GM21367 (cell line): Measurements from ENCODE around the gene MIA2.
A peak's percentile ranks its signal among the peaks of the same experiment; 100 is the strongest.
"Not testable (repeated sequence)": the region's sequence is repeated elsewhere in the genome, so short reads cannot be mapped to it uniquely, and the experiment has no call there.

Experiments
- ATAC-seq: cut with Tn5 transposase; IDR thresholded peaks from one replicate; pipeline ENCODE4 v1.9.1; 2021; ENCODE audit not compliant: unreplicated experiment

The MIA2 gene

DNA sequence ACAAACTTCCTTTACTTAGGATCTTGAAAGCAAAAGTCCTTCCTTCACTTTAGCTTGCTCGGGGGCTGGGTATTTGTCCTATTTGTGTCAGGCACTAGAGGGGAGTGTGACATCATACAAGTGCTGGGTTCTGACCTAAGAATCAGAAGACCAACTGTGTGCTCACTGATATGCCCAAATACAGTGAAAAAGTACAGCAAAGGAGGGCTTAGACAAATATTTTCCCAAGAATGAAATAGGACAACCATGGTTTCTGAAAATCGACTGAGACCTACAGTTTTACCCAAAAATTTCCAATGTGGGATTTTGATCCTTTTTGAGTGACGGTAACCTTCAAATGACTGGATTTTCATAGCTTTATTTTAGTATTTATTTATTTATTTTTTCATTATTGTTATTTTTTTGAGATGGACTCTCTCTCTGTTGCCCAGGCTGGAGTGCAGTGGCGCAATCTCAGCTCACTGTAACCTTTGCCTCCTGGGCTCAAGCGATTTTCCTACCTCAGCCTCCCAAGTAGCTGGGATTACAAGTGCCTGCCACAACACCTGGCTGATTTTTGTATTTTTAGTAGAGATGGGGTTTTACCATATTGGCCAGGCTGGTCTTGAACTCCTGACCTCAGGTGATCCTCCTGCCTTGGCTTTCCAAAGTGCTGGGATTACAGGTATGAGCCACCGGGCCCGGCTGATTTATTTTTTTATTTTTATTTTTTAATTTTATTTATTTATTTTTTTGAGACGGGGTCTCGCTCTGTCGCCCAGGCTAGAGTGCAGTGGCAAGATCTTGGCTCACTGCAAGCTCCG, 1.8 kb upstream of the MIA2 start:
- ATAC-seq: peak; percentile 76

DNA sequence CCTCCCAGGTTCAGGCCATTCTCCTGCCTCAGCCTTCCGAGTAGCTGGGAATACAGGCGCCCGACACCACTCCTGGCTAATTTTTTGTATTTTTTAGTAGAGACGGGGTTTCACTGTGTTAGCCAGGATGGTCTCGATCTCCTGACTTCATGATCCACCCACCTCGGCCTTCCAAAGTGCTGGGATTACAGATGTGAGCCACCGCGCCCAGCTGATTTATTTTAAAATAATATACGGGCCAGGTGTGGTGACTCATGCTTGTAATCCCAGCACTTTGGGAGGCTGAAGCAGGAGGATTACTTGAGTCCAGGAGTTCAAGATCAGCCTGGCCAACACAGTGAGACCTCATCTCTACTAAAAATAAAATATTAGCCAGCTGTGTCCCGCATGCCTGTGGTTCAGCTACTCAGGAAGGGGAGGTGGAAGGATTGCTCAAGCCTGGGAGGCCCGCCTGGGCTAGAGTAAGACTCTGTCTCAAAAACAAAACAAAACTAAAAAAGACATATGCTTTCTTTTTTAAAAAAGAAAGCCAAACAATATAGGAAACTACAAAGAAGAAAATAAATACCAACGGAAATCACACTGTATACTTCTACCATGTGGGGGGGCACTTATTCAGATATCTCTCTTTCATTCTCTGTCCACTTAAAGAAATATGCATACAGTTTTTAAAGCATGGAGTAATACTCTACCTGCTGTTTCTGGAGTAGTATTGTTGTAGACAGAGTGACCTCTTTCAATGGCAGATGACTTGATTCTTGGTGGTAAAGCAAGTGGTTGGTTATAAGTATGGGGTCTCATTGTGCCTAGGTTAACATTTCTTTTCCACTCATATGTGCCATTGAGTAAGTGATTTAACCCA, 930 bp upstream of the MIA2 start:
- no peak for ATAC-seq

DNA sequence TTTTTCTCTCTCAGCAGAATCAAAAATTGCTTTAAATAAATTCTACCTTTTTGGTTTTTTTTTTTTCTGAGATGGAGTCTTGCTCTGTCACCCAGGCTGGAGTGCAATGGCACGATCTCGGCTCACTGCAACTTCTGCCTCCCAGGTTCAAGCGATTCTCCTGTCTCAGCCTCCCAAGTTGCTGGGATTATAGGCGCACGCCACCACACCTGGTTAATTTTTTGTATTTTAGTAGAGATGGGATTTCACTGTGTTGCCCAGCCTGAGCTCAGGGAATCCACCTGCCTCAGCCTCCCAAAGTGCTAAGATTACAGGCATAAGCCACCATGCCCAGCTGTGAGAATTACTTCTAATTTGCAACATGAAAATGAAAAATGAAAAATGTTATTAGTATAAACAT, 1.3 kb downstream of the MIA2 start:
- not testable (repeated sequence) for ATAC-seq

DNA sequence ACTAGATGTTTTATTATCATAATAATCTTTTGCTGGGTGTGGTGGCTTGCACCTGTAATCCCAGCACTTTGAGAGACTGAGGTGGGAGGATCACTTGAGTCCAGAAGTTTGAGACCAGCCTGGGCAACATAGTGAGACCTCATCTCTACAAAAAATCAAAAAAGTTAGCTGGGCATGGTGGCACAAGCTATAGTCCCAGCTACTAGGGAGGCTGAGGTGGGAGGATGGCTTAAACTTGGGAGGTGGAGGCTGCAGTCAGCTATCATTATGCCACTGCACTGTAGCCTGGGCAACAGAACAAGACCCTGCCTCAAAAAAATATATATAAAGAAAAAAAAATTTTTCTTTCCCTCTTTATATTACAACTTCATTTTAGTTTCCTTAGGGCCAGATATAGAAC, 1.8 kb downstream of the MIA2 start:
- not testable (repeated sequence) for ATAC-seq

DNA sequence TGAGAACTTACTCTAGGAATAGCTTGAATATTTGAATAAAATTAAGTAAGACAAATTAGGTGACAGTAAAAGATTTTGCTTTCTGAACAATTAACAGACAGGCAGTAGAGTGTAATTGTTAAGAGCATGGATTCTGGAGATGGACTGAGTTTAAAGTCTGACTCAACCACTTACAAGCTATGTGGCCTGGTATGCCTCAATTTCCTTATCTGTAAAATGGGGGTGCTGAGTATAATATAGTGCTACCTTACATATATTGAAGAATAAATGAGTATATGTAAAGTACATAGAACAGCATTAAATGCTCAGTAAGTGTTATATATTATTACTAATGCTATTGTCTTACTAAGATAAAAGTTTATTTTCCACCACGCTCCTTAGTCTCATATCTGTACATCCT, 7.1 kb downstream of the MIA2 start:
- no peak for ATAC-seq

DNA sequence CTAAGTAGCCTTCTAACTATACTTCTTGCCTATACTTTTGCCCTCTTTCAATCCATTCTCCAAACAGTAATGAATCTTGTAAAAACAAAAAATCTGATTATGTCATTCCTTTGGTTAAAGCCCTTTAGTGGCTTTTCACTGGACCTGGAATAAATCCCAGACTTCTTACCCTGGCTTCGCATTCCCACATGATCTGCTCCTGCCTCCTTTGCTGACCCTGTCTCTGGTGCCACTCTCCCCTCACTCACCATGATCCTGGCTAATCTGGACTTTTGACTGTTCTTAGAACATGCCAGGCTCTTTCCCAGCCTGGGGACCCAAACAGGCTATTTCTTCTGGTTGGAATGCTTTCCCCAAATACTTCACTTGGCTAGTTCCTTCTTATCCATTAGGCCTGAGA, 7.9 kb downstream of the MIA2 start:
- no peak for ATAC-seq

DNA sequence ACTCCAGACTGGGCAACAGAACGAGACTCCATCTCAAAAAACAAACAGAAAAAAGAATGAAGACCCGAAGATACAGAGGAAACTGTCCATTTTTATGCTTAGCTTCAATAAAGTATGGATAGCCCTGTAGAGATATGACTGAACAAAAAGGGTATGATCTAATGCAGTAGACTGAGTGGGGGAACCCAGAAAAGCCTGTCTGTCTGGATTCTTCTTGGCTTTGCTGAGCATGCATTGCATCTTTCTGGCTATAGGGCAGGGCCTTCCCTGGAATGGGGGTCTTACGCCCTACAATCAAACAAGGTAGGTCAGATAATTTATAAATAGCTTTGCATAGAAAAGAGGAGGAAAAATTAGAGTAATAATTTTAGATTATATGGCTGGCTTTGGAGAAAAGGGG, 10.1 kb downstream of the MIA2 start:
- no peak for ATAC-seq

DNA sequence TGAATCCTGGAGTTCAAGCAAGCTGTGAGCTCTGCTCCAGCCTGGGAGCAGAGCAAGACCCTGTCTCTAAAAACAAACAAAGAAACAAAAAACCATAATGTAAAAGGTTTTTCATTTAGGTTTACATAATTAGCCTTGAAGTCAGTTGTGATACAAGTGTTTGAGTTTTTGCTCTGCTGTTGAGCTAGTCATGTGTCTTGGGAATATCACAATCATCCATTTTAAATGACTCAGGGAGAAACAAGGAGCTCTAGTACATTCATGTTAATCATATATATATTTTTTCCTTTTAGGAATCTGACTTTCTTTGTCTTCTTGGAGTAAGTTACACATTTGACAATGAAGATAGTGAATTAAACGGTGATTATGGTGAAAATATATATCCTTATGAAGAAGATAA, 12.9 kb downstream of the MIA2 start:
- no peak for ATAC-seq

DNA sequence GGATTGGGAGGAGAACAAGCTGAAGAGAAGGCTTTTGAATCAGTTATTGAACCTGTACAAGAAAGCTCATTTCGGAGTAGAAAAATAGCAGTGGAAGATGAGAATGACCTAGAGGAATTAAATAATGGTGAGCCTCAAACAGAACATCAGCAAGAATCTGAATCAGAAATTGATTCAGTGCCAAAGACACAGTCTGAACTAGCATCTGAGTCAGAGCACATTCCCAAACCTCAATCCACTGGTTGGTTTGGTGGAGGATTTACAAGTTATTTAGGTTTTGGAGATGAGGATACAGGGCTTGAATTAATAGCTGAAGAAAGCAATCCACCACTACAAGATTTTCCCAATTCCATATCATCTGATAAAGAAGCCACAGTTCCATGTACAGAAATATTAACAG, 13.5 kb downstream of the MIA2 start:
- no peak for ATAC-seq

DNA sequence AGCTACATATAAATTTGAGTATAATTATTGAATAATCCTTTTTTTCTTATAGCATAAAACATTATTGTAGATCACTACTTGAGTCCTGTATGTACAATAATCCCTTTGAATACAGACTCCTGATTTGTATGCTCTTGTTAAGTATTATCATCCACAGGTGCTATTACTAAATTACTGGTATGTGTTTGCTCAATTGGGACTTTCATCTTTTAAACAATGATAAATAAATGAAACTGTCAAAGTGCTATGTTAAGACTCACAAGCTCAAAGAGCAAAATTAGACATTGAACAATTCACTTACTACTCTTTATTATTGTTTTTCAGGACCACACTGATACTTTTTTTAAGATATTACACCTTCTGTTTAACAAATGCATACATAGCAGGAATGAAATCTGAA, 17.8 kb downstream of the MIA2 start:
- ATAC-seq: no peak

DNA sequence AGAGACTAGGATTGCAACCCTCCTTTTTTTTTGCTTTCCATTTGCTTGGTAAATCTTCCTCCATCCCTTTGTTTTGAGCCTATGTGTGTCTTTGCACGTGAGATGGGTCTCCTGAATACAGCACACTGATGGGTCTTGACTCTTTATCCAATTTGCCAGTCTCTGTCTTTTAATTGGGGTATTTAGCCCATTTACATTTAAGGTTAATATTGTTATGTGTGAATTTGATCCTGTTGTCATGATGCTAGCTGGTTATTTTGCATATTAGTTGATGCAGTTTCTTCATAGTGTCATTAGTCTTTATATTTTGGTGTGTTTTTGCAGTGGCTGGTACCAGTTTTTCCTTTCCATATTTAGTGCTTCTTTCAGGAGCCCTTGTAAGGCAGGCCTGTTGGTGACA, 23.7 kb downstream of the MIA2 start:
- ATAC-seq: not testable (repeated sequence)

DNA sequence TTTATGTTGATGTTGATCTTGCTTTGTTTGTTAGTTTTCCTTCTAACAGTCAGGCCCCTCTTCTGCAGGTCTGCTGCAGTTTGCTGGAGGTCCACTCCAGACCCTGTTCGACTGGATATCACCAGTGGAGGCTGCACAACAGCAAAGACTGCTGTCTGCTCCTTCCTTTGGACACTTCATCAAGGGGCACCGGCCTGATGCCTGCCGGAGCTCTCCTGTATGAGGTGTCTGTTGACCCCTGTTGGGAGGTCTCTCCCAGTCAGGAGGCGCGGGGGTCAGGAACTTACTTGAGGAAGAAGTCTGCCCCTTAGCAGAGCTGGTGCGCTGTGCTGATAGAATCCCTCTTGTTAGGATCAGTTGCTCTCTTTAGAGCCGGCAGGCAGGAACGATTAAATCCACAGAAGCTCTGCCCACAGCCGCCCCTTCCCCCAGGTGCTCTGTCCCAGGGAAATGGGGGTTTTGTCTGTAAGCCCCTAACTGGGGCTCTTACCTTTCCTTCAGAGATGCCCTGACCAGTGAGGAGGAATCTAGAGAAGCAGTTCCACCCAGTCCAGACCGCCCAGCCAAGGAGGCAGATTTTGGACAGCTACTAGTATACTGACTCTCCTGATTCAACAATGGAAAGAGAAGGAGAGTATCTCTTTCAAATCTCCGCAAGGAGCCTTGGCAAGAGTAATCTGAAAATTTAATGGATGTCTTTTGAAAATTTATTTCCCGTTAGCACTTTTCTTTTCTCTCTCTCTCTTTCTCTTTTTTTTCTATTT, 25.2 kb downstream of the MIA2 start:
- ATAC-seq: no peak

DNA sequence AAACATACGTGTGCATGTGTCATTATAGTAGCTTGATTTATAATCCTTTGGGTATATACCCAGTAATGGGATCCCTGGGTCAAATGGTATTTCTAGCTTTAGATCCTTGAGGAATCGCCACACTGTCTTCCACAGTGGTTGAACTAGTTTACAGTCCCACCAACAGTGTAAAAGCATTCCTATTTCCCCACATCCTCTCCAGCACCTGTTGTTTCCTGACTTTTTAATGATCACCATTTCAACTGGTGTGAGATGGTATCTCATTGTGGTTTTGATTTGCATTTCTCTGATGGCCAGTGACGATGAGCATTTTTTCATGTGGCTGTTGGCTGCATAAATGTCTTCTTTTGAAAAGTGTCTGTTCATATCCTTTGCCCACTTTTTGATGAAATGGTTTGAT, 26.4 kb downstream of the MIA2 start:
- ATAC-seq: not testable (repeated sequence)

DNA sequence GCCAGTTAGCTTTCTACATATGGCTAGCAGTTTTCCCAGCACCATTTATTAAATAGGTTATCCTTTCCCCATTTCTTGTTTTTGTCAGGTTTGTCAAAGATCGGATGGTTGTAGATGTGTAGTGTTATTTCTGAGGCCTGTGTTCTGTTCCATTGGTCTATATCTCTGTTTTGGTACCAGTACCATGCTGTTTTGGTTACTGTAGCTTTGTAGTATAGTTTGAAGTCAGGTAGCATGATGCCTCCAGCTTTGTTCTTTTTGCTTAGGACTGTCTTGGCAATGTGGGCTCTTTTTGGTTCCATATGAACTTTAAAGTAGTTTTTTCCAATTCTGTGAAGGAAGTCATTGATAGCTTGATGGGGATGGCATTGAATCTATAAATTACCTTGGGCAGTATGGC, 28.5 kb downstream of the MIA2 start:
- ATAC-seq: not testable (repeated sequence)

DNA sequence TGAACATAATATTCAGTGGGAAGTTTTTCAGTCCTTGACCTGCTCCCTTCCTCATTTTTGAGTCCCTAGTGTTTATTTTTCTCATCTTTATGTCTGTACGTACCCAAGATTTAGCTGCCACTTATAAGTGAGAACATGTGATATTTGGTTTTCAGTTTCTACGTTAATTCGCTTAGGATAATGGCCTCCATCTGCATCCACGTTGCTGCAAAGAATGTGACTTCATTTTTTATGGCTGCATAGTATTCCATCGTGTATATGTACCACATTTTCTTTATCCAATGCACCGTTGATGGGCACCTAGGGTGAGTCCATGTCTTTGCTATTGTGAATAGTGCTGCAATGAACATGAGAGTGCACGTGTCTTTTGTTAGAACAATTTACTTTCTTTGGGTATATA, 30.3 kb downstream of the MIA2 start:
- no peak for ATAC-seq

DNA sequence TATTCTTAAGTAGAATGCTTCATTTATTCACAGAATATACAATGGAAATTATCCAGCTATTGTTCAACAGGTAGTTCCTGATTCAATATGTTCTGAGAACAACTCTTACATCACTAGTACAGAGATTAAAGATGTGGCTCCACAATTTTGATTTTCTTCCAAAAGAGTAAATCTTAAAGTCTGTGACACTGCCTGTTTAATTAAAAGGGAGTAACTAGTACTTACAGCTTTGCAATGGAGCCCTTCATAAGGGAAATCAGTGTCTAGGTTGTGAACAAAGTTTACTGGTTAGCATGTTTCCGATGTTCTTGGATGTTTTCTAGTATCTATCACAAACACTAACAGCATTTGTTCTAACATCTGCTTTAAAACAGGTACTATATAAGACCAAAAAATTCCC, 30.8 kb downstream of the MIA2 start:
- ATAC-seq: no peak

DNA sequence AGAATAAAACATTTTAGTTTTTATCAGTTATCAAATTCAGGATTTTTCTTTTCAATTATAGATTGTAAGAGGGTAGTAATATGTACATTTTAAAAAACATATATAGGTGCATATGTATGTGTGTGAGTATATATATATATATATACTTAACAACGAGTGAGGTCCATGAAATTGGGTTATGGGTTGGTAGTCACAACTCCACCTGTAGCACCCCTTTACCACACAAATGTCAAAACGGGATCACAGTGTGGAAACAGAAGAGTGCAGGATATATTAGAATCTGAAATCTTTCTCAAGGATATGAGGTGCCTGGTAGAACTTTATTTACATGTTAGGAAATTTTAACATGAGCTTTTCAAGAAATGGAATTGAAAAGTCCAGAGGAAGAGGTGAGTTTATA, 31.3 kb downstream of the MIA2 start:
- ATAC-seq: no peak

DNA sequence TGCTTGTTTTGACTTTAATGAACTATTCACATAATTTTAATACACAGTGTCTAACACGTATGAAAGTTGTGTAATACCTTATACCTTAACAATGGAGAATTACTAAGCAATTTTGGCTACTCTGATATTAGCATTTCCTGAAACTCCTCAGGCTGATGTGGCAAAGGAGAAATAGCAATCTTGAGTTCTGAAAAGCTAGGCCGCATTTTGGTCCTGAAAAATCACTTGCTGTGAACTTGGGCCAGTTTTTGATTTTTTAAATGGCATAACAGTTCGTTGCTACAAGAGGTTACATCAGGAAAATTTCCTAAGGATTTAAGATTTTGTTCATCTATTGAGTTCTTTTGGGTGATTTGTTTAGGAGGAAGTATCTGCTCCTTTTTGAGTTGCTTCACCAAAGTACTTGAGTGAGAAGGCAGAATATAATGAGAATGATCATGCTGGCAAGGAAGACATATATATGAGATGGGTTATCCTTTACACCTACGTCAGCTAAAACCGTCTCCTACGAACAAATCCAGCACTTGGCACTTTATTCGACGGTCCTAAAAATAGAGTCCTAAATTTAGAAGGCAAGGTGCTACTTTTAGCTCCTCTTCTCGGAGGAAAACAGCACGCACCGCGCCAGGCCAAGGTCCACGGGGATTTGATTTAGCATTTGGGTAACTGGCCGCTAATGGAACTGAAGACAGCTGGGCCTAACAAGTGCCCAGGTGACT, 32.2 kb downstream of the MIA2 start:
- ATAC-seq: no peak

DNA sequence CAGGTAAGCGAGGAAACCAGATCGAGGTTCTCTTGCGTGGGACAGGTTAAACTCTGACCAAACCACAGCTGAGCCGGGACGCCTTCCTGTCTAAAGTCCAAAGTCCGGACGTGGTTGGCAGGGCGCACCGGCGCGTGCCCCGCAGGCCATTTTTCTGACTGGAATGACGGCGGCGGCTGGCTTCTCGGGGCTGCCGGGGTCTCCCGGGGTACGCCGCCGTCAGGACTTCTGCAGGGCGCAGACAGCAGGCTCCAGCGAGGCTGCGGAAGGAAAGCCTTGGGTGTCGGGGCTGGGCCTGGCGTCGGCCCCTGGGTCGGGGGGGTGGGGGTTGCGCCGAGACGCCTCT, 32.8 kb downstream of the MIA2 start:
- ATAC-seq: peak; percentile 24

DNA sequence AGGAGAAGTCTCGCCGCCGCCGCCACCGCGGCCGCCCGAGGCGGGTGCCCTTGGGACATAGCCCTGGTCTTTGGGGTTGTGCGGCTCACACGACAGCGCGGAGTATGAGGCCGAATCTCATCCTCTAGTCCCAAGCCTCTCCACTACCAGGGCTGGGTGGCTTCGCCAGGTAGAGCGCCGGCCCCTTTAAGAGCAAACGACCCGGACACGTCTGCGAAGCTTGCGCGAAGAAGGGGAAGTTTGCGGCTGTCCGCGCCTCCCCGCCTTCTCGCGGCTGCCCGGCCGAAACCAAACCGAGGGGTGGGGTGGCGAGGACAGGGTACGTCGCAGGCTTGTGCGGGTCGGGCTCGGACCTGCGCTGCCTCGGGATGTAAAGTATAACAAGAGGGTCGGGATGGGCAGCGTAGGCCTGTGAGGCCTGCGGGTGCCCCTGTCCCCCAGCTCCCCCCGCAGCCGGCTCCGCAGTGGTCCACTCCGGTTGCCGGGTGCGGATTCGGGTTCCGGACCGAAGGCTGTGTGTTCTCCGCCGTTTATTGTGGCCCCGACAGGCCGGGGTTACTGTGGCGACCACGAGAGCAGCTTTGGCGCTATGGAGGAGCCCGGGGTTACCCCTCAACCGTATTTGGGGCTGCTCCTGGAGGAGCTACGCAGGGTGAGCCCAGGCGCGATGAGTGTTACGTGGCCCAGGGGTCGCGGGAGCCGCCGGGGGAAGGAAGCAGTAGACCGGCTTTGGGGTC, 33.3 kb downstream of the MIA2 start:
- peak; percentile 84 for ATAC-seq
